Sigmoid colon (tissue), 7 donors: ENCODE results near the gene HMX1. TPM values are rescaled to one million over a fixed set of nuclear protein-coding genes. Genes with fewer than 3 reads are reported as not detected.

Source experiments
- DNase-seq: peaks from one replicate; pipeline ENCODE4 v3.0.0-alpha.2; 2019
- H3K27ac ChIP-seq, 4 donors: fragments of 200-600 bp; sonication (generic); one replicate each; pipeline ENCODE4 v1.5.1; 2016 to 2019; ENCODE audit warnings: mild to moderate bottlenecking in 1 of 4
- H3K27me3 ChIP-seq, 3 donors: fragments of 200-600 bp; sonication (generic); one replicate each; pipeline ENCODE4 v1.5.1; 2019; ENCODE audit warnings: mild to moderate bottlenecking in 1 of 3
- H3K36me3 ChIP-seq, 4 donors: fragments of 200-600 bp; sonication (generic); one replicate each; pipeline ENCODE4 v1.5.1; 2016 to 2019
- H3K4me1 ChIP-seq, 4 donors: fragments of 200-600 bp; sonication (generic); one replicate each; pipeline ENCODE4 v1.5.1; 2017 to 2019
- H3K4me3 ChIP-seq, 4 donors: fragments of 200-600 bp; sonication (generic); one replicate each; pipeline ENCODE4 v1.5.1; 2017 to 2019; ENCODE audit warnings: mild to moderate bottlenecking in 2 of 4, moderate library complexity in 1 of 4
- H3K9me3 ChIP-seq, 4 donors: fragments of 200-600 bp in 3 of 4; sonication (generic) in 3 of 4; one replicate each; pipeline versions ENCODE4 v1.5.1 to v1.6.1; 2013 to 2019
- EP300 ChIP-seq, 4 donors: sonication (generic); formaldehyde crosslinking; IDR thresholded peaks; one replicate each; pipeline ENCODE4 v1.6.1; 2017; ENCODE audit warnings: antibody characterized with exemption in 4 of 4
- POLR2A ChIP-seq, 2 donors: fragments of 450-650 bp; IDR thresholded peaks; one replicate each; pipeline ENCODE4 v1.6.1; 2016; ENCODE audit warnings: antibody characterized with exemption in 2 of 2, mild to moderate bottlenecking in 2 of 2, moderate library complexity in 2 of 2
- POLR2AphosphoS5 ChIP-seq, 4 donors: sonication (generic); formaldehyde crosslinking; IDR thresholded peaks; one replicate each; pipeline ENCODE4 v1.6.1; 2017; ENCODE audit warnings: antibody characterized with exemption in 4 of 4
- WGBS, 2 donors: extraction: QIAGEN DNeasy Blood & Tissue Kit; methylation state at CpG; one replicate each; pipeline ENCODE4 v1.1.7; 2013; 5-methylcytosine and 5-hydroxymethylcytosine counted together
- intact Hi-C: fragments of 100-400 bp; cut with DNase I; formaldehyde crosslinking; loops from one replicate; pipeline ENCODE4 v1.15.1; 2023
- polyA plus RNA-seq, 3 donors: library from polyadenylated mRNA; stranded (reverse); fragments of 200-250 nt; gene quantifications; one replicate each; pipeline ENCODE4 v1.2.3, GENCODE V29; 2013
- total RNA-seq, 4 donors: library from RNA; depleted of rRNA; stranded (reverse); fragments of >200 nt; gene quantifications; one replicate each; pipeline ENCODE4 v1.1.0, GENCODE V29; 2016
- TF ChIP-seq, protein P1 (sequence below), 4 experiments: fragments of 450-650 bp in 3 of 4; fragments of 200-600 bp in 1 of 4; IDR thresholded peaks; one replicate each; pipeline ENCODE4 v1.5.1; 2016 to 2019; ENCODE audit warnings: antibody characterized with exemption in 4 of 4, mild to moderate bottlenecking in 3 of 4, moderate library complexity in 2 of 4
- donor health status: healthy with polysubstance abuse.
- donor health status: Bipolar disorder and iron deficiency.
- donor health status: healthy.

HMX1 gene
- total and polyA plus RNA-seq, 7 donors = 1.1 to 1.7 TPM; not detected in 5

GRCh38 chr4:8817096-8817812 lies 54.4 kb downstream of the HMX1 start:
- no peaks in the 10 kb centered on the region for H3K9me3 ChIP-seq
- intact Hi-C loops = no loop called here
- H3K27ac ChIP-seq = no peak overlapping the region
- 71 to 78% methylated on average over 13 of the region's 13 CpGs for WGBS, 2 donors
- no peak overlapping the region for H3K4me3 ChIP-seq
- H3K36me3 ChIP-seq = no peaks in the 10 kb centered on the region
- H3K27me3 ChIP-seq = peaks cover 0 to 48% (median 0%) of the 10 kb centered on the region in 3 donors
- TF ChIP-seq EP300 (IDR thresholded peaks at IDR 0.05) (no peak), POLR2AphosphoS5 (IDR thresholded peaks at IDR 0.05) (no peak), POLR2A (IDR thresholded peaks at IDR 0.05) (no peak)
- TF ChIP-seq, protein P1, sequence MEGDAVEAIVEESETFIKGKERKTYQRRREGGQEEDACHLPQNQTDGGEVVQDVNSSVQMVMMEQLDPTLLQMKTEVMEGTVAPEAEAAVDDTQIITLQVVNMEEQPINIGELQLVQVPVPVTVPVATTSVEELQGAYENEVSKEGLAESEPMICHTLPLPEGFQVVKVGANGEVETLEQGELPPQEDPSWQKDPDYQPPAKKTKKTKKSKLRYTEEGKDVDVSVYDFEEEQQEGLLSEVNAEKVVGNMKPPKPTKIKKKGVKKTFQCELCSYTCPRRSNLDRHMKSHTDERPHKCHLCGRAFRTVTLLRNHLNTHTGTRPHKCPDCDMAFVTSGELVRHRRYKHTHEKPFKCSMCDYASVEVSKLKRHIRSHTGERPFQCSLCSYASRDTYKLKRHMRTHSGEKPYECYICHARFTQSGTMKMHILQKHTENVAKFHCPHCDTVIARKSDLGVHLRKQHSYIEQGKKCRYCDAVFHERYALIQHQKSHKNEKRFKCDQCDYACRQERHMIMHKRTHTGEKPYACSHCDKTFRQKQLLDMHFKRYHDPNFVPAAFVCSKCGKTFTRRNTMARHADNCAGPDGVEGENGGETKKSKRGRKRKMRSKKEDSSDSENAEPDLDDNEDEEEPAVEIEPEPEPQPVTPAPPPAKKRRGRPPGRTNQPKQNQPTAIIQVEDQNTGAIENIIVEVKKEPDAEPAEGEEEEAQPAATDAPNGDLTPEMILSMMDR (IDR thresholded peaks at IDR 0.05) = no peak
- DNase-seq = no peak
- no peaks in the 10 kb centered on the region for H3K4me1 ChIP-seq
